CD4-positive, alpha-beta T cell (primary cell): ENCODE data around the gene RNU2-63P. TPM values are rescaled to one million over a fixed set of nuclear protein-coding genes. Genes with fewer than 3 reads are reported as not detected.

Experiments
- ATAC-seq: fragments of 200-7000 bp; cut with Tn5 transposase; one replicate; pipeline ENCODE4 v1.10.0; 2022; ENCODE audit warnings: mild to moderate bottlenecking; ENCODE audit not compliant: poor library complexity
- CTCF ChIA-PET: fragments of 350-600 bp; sonication (Branson Sonifier 250); formaldehyde crosslinking; loops from one replicate; lab custom pipeline; 2021; ENCODE audit warnings: antibody characterized with exemption, inconsistent platforms; lab: Charles Lee
- POLR2A ChIA-PET: fragments of 350-600 bp; sonication (Branson Sonifier 250); formaldehyde crosslinking; loops from one replicate; lab custom pipeline; 2021; ENCODE audit warnings: antibody characterized with exemption, inconsistent platforms; lab: Charles Lee
- DNase-seq, 14 experiments: peaks; one replicate each; pipeline ENCODE4 v3.0.0-alpha.2; 2013 to 2020; ENCODE audit warnings: mixed read lengths in 2 of 14
- H3K27ac ChIP-seq, 2 donors: one replicate each; pipeline versions ENCODE4 v1.5.1 to v1.7.0; 2013; ENCODE audit warnings: low read length in 2 of 2, low read depth in 1 of 2, mild to moderate bottlenecking in 1 of 2
- H3K27me3 ChIP-seq, 2 experiments: 1 replicate in 1 of 2; 2 replicates in 1 of 2; pipeline versions ENCODE4 v1.6.1 to v1.7.0; 2013; ENCODE audit warnings: low read length in 2 of 2, control low read depth in 1 of 2, mild to moderate bottlenecking in 1 of 2, moderate library complexity in 1 of 2; ENCODE audit not compliant: insufficient read depth in 2 of 2, control insufficient read depth in 1 of 2
- H3K36me3 ChIP-seq: one replicate; pipeline ENCODE4 v1.6.1; 2013; ENCODE audit warnings: low read length, control low read depth; ENCODE audit not compliant: insufficient read depth
- H3K4me1 ChIP-seq: one replicate; pipeline ENCODE4 v1.6.1; 2013; ENCODE audit warnings: low read length, control low read depth; ENCODE audit not compliant: insufficient read depth
- H3K4me3 ChIP-seq: one replicate; pipeline ENCODE4 v1.5.1; 2013; ENCODE audit warnings: mild to moderate bottlenecking, low read length, moderate library complexity
- H3K9me3 ChIP-seq, 2 experiments: 1 replicate in 1 of 2; 2 replicates in 1 of 2; pipeline versions ENCODE4 v1.6.1 to v1.7.0; 2013; ENCODE audit warnings: low read length in 2 of 2, mild to moderate bottlenecking in 2 of 2, control low read depth in 1 of 2, moderate library complexity in 1 of 2; ENCODE audit not compliant: control insufficient read depth in 1 of 2, insufficient read depth in 1 of 2
- H3K27ac Mint-ChIP-seq: one replicate; pipeline ENCODE4 v1.8.0; 2020; ENCODE audit warnings: mixed read lengths
- H3K27me3 Mint-ChIP-seq: one replicate; pipeline ENCODE4 v1.8.0; 2021; ENCODE audit warnings: mixed read lengths
- H3K36me3 Mint-ChIP-seq: one replicate; pipeline ENCODE4 v1.8.0; 2021; ENCODE audit warnings: low read depth, mixed read lengths
- H3K4me1 Mint-ChIP-seq: one replicate; pipeline ENCODE4 v1.8.0; 2021; ENCODE audit warnings: low read depth, mixed read lengths
- H3K4me3 Mint-ChIP-seq: one replicate; pipeline ENCODE4 v1.8.0; 2020; ENCODE audit warnings: mild to moderate bottlenecking, mixed read lengths
- H3K9me3 Mint-ChIP-seq: one replicate; pipeline ENCODE4 v1.8.0; 2020; ENCODE audit warnings: mixed read lengths
- intact Hi-C, 2 experiments: fragments of 100-400 bp; cut with DNase I in 1 of 2; cut with micrococcal nuclease in 1 of 2; formaldehyde crosslinking; loops; one replicate each; pipeline versions ENCODE4 v1.15.1 to v1.9.0; 2023 to 2025; cut with DNase I, micrococcal nuclease
- total RNA-seq, 174 experiments: library from RNA in 2 of 174; stranded (reverse) in 2 of 174; gene quantifications; one replicate each; pipeline ENCODE4 v1.2.3 and lab custom pipeline; 2021 to 2026
- TF ChIP-seq, protein P1 (sequence below): fragments of 200-600 bp; IDR thresholded peaks from one replicate; pipeline ENCODE4 v1.8.0; 2022; ENCODE audit warnings: antibody characterized with exemption, mild to moderate bottlenecking

Gene RNU2-63P
- total RNA-seq, 2 experiments from 2014 or later = 2.6 to 3.1 TPM

DNA sequence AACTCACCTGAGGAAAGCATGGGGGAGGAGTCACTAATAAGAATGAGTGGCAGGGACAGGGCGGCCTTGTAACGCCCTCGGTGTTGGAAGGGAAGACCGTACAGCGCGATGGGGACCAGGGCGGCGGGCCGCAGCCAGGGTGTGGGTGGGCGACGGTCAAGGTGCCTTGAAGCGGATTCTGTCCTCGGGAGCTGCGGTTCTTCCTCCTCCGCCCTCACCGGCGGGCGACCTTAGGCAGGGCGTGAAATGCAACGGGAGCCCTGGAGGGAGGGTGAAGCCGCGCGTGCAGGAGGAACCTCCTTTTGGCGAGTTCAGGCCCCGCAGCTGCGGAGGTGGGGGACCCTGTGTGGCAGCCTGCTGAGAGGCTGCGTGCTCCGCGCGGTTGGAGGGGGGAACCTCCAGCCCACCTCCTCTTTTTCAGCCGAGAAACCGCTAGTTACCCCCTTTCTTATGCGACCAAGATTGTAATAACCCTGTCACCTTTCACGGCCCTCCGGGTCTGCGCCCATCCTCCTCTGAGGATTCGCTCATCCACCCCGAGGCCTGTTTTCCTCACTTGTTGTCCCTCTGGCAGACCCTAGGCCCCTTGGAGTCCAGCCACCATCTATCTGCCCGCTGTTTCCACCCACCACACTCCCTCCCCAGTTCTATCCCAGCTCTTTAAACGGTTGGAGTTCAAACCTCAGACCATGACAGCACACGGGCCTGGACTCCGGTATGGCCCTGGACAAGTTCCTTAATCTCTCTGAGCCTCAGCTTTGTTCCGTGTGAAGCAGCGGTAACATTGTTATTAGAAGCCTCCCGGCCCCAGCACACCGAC lies 823 bp upstream of the RNU2-63P start:
- Histone ChIP-seq H3K27me3 (no peaks in the 10 kb centered on the region), H3K27ac (peak overlapping the region; percentile 67 to 93), H3K4me1 (peaks cover 18% of the 10 kb centered on the region), H3K4me3 (peak overlapping the region; percentile 93), H3K36me3 (no peaks in the 10 kb centered on the region), H3K9me3 (peaks cover 0 to 7% of the 10 kb centered on the region in 2 experiments)
- no peaks in the 10 kb centered on the region for H3K9me3 Mint-ChIP-seq
- H3K36me3 Mint-ChIP-seq = peaks cover 8% of the 10 kb centered on the region
- ChIA-PET CTCF (interaction anchor here (2.6 kb wide), 1 partner anchor 15 kb away, joined by 7 read pairs; no protein-coding TSS in a partner anchor), POLR2A (interaction anchor here (1.0 to 1.6 kb wide), 5 partner anchors 11 to 675 kb away, joined by 3 to 6 read pairs (median 4); partner anchors contain the start of gene RPIA)
- peak overlapping the region; percentile 95 for H3K4me3 Mint-ChIP-seq
- TF ChIP-seq, protein P1, sequence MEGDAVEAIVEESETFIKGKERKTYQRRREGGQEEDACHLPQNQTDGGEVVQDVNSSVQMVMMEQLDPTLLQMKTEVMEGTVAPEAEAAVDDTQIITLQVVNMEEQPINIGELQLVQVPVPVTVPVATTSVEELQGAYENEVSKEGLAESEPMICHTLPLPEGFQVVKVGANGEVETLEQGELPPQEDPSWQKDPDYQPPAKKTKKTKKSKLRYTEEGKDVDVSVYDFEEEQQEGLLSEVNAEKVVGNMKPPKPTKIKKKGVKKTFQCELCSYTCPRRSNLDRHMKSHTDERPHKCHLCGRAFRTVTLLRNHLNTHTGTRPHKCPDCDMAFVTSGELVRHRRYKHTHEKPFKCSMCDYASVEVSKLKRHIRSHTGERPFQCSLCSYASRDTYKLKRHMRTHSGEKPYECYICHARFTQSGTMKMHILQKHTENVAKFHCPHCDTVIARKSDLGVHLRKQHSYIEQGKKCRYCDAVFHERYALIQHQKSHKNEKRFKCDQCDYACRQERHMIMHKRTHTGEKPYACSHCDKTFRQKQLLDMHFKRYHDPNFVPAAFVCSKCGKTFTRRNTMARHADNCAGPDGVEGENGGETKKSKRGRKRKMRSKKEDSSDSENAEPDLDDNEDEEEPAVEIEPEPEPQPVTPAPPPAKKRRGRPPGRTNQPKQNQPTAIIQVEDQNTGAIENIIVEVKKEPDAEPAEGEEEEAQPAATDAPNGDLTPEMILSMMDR = no peak
- DNase-seq (peak in 5 of 14 experiments; percentile 14 to 69 (median 22)), ATAC-seq (peak; percentile 67)
- intact Hi-C loops = loop anchor here (2.0 to 5.0 kb wide), 2 partner anchors 38 to 610 kb away; partner anchors contain the start of genes EIF2AK3 (in 1 of the 2) and KRCC1 (in 1 of the 2)
- H3K4me1 Mint-ChIP-seq = peaks cover 26% of the 10 kb centered on the region
- peak overlapping the region; percentile 98 for H3K27ac Mint-ChIP-seq
- H3K27me3 Mint-ChIP-seq = no peaks in the 10 kb centered on the region

GRCh38 chr2:88011011-88011410 lies 5.3 kb downstream of the RNU2-63P start:
- DNase-seq = no peak
- Mint-ChIP-seq H3K4me3 (no peak overlapping the region), H3K4me1 (peaks cover 8% of the 10 kb centered on the region)

DNA sequence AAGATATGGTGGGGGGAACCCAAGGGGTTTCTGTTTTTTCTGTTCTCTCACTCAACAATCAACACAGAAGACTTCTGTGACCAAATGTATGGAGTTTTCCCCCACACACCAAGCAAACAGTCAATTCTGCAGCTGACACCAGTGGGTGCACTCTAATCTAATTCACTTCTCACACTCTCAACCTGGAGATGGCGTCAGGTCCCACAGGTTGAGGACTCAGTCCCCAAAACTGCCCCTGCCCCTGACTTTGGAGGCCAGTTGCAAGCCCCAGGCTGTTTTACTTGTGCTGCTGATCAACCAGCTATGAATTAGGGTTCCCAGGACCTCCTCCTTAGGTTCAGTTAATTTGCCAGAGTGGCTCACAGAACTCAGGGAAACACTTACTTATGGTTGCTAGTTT lies 6.2 kb downstream of the RNU2-63P start:
- ATAC-seq (no peak), DNase-seq (no peak)
- H3K36me3 Mint-ChIP-seq = no peaks in the 10 kb centered on the region
- H3K4me1 Mint-ChIP-seq = peaks cover 6% of the 10 kb centered on the region
- ChIA-PET POLR2A (interaction anchor here (0.6 to 0.7 kb wide), 2 partner anchors 14 to 42 kb away, joined by 3 to 4 read pairs; no protein-coding TSS in a partner anchor), CTCF (interaction anchor here (0.9 to 1.4 kb wide), 2 partner anchors 8 to 50 kb away, joined by 3 to 7 read pairs; no protein-coding TSS in a partner anchor)
- Histone ChIP-seq H3K9me3 (no peaks in the 10 kb centered on the region), H3K36me3 (no peaks in the 10 kb centered on the region), H3K27me3 (no peaks in the 10 kb centered on the region), H3K4me3 (no peak overlapping the region), H3K27ac (no peak overlapping the region), H3K4me1 (no peaks in the 10 kb centered on the region)
- H3K4me3 Mint-ChIP-seq = no peak overlapping the region
- H3K9me3 Mint-ChIP-seq = no peaks in the 10 kb centered on the region
- intact Hi-C loops = no loop called here
- H3K27ac Mint-ChIP-seq = no peak overlapping the region
- H3K27me3 Mint-ChIP-seq = no peaks in the 10 kb centered on the region
- TF ChIP-seq, protein P1 = no peak

More at GRCh38 chr2:88011011-88011410, 5.3 kb downstream of the RNU2-63P start:
- TF ChIP-seq, protein P1 = no peak
- Mint-ChIP-seq H3K27me3 (no peaks in the 10 kb centered on the region), H3K9me3 (no peaks in the 10 kb centered on the region), H3K36me3 (no peaks in the 10 kb centered on the region), H3K27ac (no peak overlapping the region)
- Histone ChIP-seq H3K36me3 (no peaks in the 10 kb centered on the region), H3K27ac (no peak overlapping the region), H3K4me3 (no peak overlapping the region), H3K27me3 (no peaks in the 10 kb centered on the region), H3K9me3 (no peaks in the 10 kb centered on the region), H3K4me1 (peaks cover 4% of the 10 kb centered on the region)
- CTCF ChIA-PET = interaction anchor here (0.9 to 1.4 kb wide), 2 partner anchors 9 to 49 kb away, joined by 3 to 7 read pairs; no protein-coding TSS in a partner anchor
- no peak for ATAC-seq
- intact Hi-C loops = no loop called here
- POLR2A ChIA-PET = no interaction called here
